Fibroblast of skin of left biceps (primary cell): ENCODE results near the gene UGT1A7.

ENCODE experiments used
- DNase-seq, 2 experiments: peaks; one replicate each; pipeline ENCODE4 v3.0.0-alpha.2; 2013; ENCODE audit warnings: low read depth in 2 of 2

UGT1A7 gene

GRCh38 chr2:233817995-233818638 is 136.4 kb downstream of the UGT1A7 start:
- DNase-seq = no peak

DNA sequence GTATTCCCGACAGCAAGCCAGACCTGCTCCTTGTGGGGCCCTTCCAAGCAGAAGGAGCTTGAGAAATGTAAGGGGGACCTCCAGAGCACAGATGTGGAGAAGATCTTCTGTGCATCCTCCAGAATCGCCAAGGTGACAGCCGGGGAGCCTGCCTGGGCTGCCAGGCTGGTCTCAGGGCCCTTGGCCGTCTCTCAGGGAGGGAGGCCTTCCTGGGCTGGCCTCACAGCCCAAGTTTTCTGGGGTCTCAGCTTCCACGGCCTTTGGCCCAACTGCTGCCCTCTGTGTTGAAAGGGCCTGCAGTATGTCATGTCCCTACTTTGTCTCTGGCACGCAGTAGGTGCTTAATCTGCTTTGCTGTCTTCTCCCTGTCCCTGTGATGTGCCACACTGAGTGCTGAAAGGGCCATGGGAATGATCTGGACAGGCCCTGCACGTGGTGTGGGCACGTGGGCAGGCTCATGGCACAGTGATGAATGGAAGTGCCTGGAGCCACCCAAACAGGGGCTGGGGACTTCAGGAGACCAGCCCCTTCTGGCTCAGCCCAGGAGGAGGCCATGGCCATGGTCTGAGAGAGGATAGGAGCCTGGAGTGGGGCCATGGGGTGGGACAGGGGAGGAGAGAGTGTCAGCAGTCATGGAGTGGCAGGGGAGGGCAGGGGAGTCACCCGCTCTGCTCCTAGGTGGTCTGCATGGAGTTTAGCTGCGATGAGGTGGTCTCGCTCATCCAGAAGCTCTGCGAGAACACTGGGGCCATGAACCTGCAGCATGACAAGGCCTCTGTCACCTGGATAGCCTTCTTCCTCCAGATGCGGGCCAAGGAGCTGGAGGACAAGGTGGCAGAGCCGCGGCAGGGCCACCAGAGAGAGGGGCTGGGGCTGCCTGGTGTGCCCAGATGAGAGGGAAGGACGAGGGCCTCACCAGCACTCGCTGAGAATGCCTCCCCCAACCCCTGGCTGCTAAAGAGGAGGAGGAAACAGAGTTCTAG is 137.2 kb downstream of the UGT1A7 start:
- DNase-seq = no peak

- DNase-seq = no peak
These were observed 138.4 kb downstream of the UGT1A7 start for GRCh38 chr2:233819884-233820773.

DNA sequence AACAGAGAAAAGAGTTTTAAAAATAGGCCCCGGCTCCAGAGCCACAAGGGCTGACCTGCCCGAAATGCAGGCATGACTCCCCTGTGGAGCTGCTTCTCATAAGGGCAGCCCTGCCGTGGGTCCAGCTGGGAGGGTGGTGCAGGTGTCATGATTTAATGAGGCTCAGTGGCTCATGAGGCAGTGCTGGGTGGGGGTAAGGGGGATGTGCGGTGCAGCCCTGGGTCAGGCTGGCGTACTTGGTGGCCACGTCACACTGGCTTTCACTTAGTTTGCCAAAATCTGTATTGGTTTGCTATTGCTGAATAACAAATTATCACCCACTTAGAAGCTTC is 139.0 kb downstream of the UGT1A7 start:
- DNase-seq = no peak

DNA sequence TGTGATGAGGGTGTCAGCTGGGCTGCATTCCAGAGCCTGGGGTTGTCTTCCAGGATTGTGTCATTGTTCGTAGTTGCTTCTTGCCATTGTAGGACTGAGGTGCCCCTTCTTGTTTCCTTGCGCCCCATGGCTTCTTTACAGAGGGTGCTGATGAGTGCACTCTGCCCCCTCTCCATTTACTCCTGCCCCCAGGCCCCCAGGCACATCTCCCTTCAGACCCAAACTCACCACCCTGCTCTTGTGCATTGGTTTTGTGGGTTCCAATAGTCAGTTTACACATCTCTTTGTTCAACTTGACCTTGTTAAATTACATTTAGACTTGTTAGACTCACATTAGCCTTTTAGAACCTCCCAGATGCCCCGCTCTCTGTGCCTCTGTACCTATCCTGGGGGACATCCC is 139.5 kb downstream of the UGT1A7 start:
- no peak for DNase-seq

DNA sequence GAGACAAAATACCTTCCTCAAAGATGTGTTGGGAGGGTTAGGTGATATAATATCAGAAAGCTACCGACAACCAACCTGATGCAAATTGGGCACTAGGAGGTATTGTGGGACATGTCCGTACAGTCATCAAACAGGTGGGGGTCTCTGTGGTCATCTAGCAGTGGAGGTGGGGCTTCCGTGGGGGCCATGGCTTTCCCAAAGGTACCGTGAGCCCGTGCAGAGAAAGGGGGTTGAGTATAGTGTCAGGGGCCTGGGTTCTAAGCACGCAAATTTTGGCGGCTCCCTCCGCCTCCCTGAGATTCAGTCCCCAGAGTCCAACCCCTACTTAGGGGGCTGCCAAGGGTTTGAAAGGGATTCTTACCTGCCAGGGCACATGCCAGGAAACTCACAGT is 140.0 kb downstream of the UGT1A7 start:
- DNase-seq = no peak

DNA sequence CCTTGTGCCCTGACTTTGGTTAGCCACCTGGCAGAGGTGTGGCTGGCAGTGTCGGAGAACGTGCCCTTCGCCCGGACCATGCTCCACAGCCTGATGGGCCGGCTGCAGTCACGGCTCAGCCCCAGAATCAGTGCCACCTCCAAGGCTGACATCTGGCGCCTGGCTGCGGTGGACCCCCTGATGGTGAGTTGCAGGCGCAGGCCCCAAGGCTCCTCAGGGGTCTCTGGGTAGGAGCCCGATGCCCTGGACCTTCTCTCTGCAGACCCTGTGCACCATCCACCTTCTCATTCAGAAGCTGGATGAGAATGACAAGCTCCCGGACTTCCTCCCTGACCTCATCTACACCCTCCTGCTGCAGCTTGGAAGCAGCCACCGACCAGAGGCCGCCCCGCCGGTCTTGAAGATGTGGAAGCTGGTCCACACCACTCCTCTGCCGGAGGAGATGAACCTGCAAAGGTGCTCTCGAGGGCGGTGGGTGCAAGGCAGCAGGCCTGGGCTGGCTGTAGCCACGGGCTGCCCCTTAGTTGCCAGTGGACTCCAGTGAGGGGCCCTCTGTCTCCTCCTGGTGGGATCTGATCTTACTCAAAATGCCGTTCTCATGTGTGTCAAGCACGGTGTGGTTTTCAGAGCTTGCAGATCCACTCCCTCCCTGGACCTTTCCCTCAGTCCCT is 140.5 kb downstream of the UGT1A7 start:
- no peak for DNase-seq
